OCI-LY1 (cell line): ENCODE results near the gene LRRC8E.

Experiments used
- EZH2 ChIP-seq: fragments of 200-600 bp; sonication (generic), shearing (Covaris generic); IDR thresholded peaks from 2 replicates; pipeline ENCODE4 v1.8.0; 2017; ENCODE audit warnings: borderline replicate concordance, mixed run types, mild to moderate bottlenecking, antibody characterized with exemption, low read length, moderate library complexity, mixed read lengths
- TF ChIP-seq, protein P1 (sequence below): fragments of 200-600 bp; sonication (generic), shearing (Covaris generic); IDR thresholded peaks from 2 replicates; pipeline ENCODE4 v1.5.1; 2017; ENCODE audit warnings: mild to moderate bottlenecking, antibody characterized with exemption, low read length, moderate library complexity, mixed read lengths

DNA sequence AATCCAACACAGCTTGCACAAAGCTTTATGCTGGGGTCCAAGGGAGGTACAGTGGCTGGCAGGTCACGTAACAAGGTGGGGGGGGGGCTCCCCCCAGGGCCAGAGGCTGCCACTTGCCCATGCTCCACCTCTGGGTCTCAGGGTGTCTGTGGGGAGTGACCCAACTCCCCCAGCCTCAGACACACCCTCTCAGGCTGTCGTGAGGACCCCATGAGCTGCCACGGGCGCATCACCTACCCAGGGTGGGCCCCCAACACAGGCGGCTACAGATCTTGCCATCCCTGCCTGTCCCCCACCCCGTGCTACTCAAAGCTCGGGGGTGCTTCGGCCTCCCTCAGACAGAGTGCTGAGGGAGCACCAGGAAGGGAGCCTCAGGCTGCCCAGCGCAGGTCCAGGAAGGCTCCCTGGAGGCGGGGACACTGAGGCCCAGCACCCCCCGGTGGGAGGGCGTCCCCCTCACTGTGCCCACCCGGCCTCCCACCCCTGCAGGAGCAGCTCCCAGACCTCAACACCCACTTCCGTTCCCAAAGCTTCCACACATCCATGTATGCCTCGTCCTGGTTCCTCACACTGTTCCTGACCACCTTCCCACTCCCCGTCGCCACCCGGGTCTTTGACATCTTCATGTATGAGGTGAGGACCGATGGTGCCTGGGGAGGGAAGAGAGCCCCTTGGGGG, 37.2 kb upstream of the LRRC8E start:
- TF ChIP-seq, protein P1, sequence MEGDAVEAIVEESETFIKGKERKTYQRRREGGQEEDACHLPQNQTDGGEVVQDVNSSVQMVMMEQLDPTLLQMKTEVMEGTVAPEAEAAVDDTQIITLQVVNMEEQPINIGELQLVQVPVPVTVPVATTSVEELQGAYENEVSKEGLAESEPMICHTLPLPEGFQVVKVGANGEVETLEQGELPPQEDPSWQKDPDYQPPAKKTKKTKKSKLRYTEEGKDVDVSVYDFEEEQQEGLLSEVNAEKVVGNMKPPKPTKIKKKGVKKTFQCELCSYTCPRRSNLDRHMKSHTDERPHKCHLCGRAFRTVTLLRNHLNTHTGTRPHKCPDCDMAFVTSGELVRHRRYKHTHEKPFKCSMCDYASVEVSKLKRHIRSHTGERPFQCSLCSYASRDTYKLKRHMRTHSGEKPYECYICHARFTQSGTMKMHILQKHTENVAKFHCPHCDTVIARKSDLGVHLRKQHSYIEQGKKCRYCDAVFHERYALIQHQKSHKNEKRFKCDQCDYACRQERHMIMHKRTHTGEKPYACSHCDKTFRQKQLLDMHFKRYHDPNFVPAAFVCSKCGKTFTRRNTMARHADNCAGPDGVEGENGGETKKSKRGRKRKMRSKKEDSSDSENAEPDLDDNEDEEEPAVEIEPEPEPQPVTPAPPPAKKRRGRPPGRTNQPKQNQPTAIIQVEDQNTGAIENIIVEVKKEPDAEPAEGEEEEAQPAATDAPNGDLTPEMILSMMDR: no peak
- no peak for TF ChIP-seq EZH2
